Measurements from ENCODE around the gene FRMD4A. TPM values are rescaled to one million over a fixed set of nuclear protein-coding genes. Genes with fewer than 3 reads are reported as not detected.

Gene FRMD4A
- total and polyA plus RNA-seq, 11 donors = 12.2 to 58.1 (median 28.1) TPM

DNA sequence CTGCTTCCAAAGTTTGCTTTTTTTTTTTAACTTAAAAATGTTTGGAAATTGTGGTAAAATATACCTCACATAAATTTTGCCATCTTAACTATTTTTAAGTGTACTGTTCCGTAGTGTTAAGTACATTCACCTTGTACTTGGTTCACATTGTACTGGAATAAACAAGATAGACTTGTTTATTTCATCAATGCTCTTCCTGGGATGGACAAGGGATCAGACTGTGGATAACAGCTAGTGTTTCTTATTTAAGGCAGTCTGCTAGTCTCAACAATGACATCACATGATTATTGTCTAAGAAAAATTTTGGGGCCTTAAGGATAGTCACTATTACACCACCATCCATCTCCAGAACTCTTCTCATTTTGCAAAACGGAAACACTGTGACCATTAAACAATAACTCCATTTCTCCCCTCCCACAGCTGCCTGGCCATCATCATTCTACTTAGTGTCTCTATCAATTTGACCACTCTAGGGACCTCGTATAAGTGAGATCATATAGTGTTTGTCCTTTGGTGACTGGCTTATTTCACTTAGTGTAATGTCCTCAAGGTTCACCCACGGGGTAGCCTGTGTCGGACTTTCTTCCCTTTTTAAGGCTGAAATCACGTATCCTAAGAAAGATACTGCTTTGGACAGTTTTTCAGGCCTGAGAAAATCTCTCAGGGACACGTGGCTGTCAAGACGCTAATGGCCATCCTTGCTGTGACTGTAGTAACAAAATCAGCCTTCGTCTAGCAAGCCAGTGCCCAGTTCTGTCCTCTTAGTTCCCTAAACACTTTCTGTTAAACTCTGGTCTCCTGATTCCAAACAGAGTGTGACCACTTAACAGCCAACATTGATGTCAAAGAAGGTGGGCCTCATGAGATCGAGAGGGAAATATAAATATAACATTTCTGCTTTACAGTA lies 305.2 kb downstream of the FRMD4A start:
- no peak for ATAC-seq
- no peak for TF ChIP-seq POLR2A (IDR thresholded peaks at IDR 0.05)
- TF ChIP-seq, protein P1, sequence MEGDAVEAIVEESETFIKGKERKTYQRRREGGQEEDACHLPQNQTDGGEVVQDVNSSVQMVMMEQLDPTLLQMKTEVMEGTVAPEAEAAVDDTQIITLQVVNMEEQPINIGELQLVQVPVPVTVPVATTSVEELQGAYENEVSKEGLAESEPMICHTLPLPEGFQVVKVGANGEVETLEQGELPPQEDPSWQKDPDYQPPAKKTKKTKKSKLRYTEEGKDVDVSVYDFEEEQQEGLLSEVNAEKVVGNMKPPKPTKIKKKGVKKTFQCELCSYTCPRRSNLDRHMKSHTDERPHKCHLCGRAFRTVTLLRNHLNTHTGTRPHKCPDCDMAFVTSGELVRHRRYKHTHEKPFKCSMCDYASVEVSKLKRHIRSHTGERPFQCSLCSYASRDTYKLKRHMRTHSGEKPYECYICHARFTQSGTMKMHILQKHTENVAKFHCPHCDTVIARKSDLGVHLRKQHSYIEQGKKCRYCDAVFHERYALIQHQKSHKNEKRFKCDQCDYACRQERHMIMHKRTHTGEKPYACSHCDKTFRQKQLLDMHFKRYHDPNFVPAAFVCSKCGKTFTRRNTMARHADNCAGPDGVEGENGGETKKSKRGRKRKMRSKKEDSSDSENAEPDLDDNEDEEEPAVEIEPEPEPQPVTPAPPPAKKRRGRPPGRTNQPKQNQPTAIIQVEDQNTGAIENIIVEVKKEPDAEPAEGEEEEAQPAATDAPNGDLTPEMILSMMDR (IDR thresholded peaks at IDR 0.05) = no peak

DNA sequence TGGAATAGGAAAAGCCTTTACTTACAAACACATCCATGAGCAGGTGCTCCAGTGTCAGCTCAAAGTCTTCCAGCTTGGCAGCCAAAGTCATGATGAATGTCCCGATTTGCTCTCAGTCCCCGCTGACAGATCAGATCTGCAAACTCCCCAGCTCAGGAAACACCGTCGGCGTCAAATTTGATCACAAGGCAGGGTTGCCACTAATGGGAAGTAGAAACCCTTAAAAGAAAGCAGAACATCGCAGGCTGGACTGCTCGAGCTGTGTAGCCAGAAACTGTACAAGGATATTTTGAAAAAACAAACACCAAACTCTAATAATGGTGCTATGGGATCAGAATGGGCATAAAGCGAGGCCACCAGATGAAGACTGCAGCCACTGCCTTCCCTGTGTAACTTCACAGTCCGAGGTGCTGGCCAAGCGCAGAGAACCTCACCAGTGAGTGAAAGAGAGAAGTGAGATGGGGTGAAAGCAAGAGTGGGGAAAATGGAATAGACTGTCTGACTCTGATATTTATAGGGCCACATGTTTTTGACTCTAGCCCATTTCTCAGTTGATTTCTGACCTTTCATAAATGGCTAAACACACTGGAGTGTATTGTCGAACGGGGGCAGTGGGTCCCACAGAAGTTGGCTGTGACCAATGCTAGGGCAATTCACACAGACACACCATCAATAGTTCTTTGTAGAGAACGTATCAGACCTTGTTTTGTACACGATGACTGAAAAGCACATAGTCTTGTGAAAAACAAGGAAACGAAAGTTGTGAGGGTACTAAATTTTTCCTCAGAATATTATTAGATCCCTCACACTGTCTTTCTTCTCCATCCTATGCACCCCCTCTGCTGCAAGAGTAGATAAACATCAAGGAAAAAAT lies 306.2 kb downstream of the FRMD4A start:
- Histone ChIP-seq H3K27me3 (peaks cover 0 to 5% (median 0%) of the 10 kb centered on the region in 9 donors), H3K9me3 (no peaks in the 10 kb centered on the region), H3K27ac (peak overlapping the region in 4 of 12 donors; percentile 21 to 73 (median 42)), H3K4me1 (peaks cover 0 to 3% (median 0%) of the 10 kb centered on the region in 12 donors), H3K4me3 (peak overlapping the region in 7 of 12 donors; percentile 18 to 32 (median 23)), H3K36me3 (no peaks in the 10 kb centered on the region)
- ATAC-seq (peak in 3 of 4 donors; percentile 28 to 79 (median 34)), DNase-seq (peak in 2 of 5 donors; percentile 31 to 45)
- TF ChIP-seq, protein P1 (IDR thresholded peaks at IDR 0.05) = no peak
- TF ChIP-seq POLR2A (IDR thresholded peaks at IDR 0.05) = no peak
- intact Hi-C loops (cut with DNase I) = loop anchor here in 1 of 10 donors (5.0 kb wide), 1 partner anchor 67 kb away; no protein-coding TSS in a partner anchor
- 77 to 84% (median 80%) methylated on average over 15 of the region's 15 CpGs for WGBS, 4 donors

More for the DNA sequence above, 305.2 kb downstream of the FRMD4A start:
- intact Hi-C loops (cut with DNase I) = no loop called here
- no peaks in the 10 kb centered on the region for H3K9me3 ChIP-seq
- no peak overlapping the region for H3K4me3 ChIP-seq
- H3K4me1 ChIP-seq = peaks cover 0 to 3% (median 0%) of the 10 kb centered on the region in 12 donors
- WGBS, 4 donors = 86 to 89% (median 87%) methylated on average over 10 of the region's 10 CpGs
- DNase-seq = no peak
- H3K27ac ChIP-seq = peak overlapping the region in 1 of 12 donors; percentile 57
- H3K27me3 ChIP-seq = peaks cover 0 to 5% (median 0%) of the 10 kb centered on the region in 9 donors
- H3K36me3 ChIP-seq = no peaks in the 10 kb centered on the region

- Histone ChIP-seq H3K27me3 (peaks cover 0 to 5% (median 0%) of the 10 kb centered on the region in 9 donors), H3K4me1 (peaks cover 0 to 3% (median 0%) of the 10 kb centered on the region in 12 donors), H3K9me3 (peaks cover 0 to 8% (median 0%) of the 10 kb centered on the region in 12 donors), H3K36me3 (no peaks in the 10 kb centered on the region), H3K4me3 (peak overlapping the region in 7 of 12 donors; percentile 18 to 32 (median 25)), H3K27ac (peak overlapping the region in 4 of 12 donors; percentile 21 to 57 (median 32))
- intact Hi-C loops (cut with DNase I) = loop anchor here in 1 of 10 donors (5.0 kb wide), 1 partner anchor 66 kb away; no protein-coding TSS in a partner anchor
- 79 to 86% (median 82%) methylated on average over 7 of the region's 7 CpGs for WGBS, 4 donors
- TF ChIP-seq POLR2A (IDR thresholded peaks at IDR 0.05) = no peak
- TF ChIP-seq, protein P1 (IDR thresholded peaks at IDR 0.05) = no peak
- DNase-seq (no peak), ATAC-seq (peak in 1 of 4 donors; percentile 57)
These were observed 306.9 kb downstream of the FRMD4A start for GRCh38 chr10:14023673-14024328.

All from heart left ventricle (tissue), 16 donors.